ENCODE data around the gene DEFB129. TPM values are rescaled to one million over a fixed set of nuclear protein-coding genes. Genes with fewer than 3 reads are reported as not detected.
"Not testable (repeated sequence)": the region's sequence is repeated elsewhere in the genome, so short reads cannot be mapped to it uniquely, and the experiment has no call there.

The DEFB129 gene
- total RNA-seq, 4 donors from 2014 or later: not detected

DNA sequence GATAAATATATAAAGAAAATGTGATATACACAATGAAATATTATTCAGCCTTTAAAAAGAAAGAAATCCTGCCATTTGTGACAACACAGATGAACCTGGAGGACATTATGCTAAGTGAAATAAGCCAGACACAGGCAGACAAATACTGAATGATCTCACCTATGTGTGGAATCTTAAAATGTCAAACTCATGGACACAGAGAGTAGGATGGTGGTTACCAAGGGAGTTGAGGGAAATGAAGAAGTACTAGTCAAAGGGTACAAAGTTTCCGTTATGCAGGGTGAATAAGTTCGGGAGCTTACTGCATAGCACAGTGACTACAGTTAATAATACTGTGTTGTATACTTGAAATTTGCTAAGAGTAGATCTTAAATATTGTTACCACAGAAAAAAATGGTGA, 15.8 kb downstream of the DEFB129 start:
- intact Hi-C loops (cut with DNase I; ENCODE audit: low total_unique reads): no loop called here
- TF ChIP-seq, protein P1, sequence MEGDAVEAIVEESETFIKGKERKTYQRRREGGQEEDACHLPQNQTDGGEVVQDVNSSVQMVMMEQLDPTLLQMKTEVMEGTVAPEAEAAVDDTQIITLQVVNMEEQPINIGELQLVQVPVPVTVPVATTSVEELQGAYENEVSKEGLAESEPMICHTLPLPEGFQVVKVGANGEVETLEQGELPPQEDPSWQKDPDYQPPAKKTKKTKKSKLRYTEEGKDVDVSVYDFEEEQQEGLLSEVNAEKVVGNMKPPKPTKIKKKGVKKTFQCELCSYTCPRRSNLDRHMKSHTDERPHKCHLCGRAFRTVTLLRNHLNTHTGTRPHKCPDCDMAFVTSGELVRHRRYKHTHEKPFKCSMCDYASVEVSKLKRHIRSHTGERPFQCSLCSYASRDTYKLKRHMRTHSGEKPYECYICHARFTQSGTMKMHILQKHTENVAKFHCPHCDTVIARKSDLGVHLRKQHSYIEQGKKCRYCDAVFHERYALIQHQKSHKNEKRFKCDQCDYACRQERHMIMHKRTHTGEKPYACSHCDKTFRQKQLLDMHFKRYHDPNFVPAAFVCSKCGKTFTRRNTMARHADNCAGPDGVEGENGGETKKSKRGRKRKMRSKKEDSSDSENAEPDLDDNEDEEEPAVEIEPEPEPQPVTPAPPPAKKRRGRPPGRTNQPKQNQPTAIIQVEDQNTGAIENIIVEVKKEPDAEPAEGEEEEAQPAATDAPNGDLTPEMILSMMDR (IDR thresholded peaks at IDR 0.05): no peak
- no peak for TF ChIP-seq POLR2A (IDR thresholded peaks at IDR 0.05)
- TF ChIP-seq EP300 (IDR thresholded peaks at IDR 0.05; ENCODE audit: low read depth): no peak
- no peak for TF ChIP-seq POLR2AphosphoS5 (IDR thresholded peaks at IDR 0.05)
- Histone ChIP-seq H3K4me3 (no peak overlapping the region), H3K4me1 (no peaks in the 10 kb centered on the region), H3K36me3 (no peaks in the 10 kb centered on the region), H3K27ac (no peak overlapping the region), H3K27me3 (peaks cover 17% of the 10 kb centered on the region), H3K9me3 (no peaks in the 10 kb centered on the region)
- WGBS, 2 donors (ENCODE audit: low coverage in 1 of 2): 84 to 92% methylated on average over 2 of the region's 2 CpGs
- no peak for DNase-seq
- in situ Hi-C loops (cut with MboI; ENCODE audit: low pct_ligation_motif_present in 1 of 4, low pct_unique_long_range_greater_than_20kb in 1 of 4, low sequenced_read_pairs in 3 of 4): no loop called here

DNA sequence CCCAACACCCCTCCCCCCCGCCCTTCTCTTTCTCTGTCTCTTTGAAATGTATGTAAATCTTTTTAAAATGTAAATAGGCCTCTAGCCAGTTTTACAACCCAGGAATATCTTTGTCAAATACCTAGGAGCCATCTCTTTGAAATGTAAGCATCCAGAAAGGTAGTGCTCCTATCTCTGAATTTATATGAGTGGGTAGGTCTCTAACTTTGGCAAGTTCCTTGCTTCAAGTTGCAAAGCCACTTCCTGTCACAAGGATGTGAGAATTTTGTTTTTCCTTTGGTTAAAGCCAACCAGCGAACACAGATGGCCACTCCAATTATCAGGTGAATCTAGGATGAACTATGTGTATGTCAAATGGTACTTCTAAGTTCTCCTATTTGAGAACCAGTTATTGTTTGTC, 24.3 kb downstream of the DEFB129 start:
- no peaks in the 10 kb centered on the region for H3K9me3 ChIP-seq
- H3K36me3 ChIP-seq: no peaks in the 10 kb centered on the region
- TF ChIP-seq POLR2A (IDR thresholded peaks at IDR 0.05) (no peak), EP300 (IDR thresholded peaks at IDR 0.05; ENCODE audit: low read depth) (no peak), POLR2AphosphoS5 (IDR thresholded peaks at IDR 0.05) (no peak)
- TF ChIP-seq, protein P1 (IDR thresholded peaks at IDR 0.05): no peak
- H3K27ac ChIP-seq: no peak overlapping the region
- no peaks in the 10 kb centered on the region for H3K4me1 ChIP-seq
- in situ Hi-C loops (cut with MboI; ENCODE audit: low pct_ligation_motif_present in 1 of 4, low pct_unique_long_range_greater_than_20kb in 1 of 4, low sequenced_read_pairs in 3 of 4) (no loop called here), intact Hi-C loops (cut with DNase I; ENCODE audit: low total_unique reads) (no loop called here)
- DNase-seq: no peak
- WGBS, 2 donors (ENCODE audit: low coverage in 1 of 2): 33 to 55% methylated on average over 1 to 2 of the region's 2 CpGs
- peaks cover 8% of the 10 kb centered on the region for H3K27me3 ChIP-seq
- no peak overlapping the region for H3K4me3 ChIP-seq

GRCh38 chr20:252801-253200, 25.7 kb downstream of the DEFB129 start:
- Histone ChIP-seq H3K4me3 (no peak overlapping the region), H3K9me3 (no peaks in the 10 kb centered on the region), H3K4me1 (no peaks in the 10 kb centered on the region), H3K27me3 (peaks cover 11% of the 10 kb centered on the region), H3K27ac (no peak overlapping the region), H3K36me3 (no peaks in the 10 kb centered on the region)
- TF ChIP-seq POLR2AphosphoS5 (IDR thresholded peaks at IDR 0.05) (no peak), EP300 (IDR thresholded peaks at IDR 0.05; ENCODE audit: low read depth) (no peak), POLR2A (IDR thresholded peaks at IDR 0.05) (no peak)
- TF ChIP-seq, protein P1 (IDR thresholded peaks at IDR 0.05): no peak
- in situ Hi-C loops (cut with MboI; ENCODE audit: low pct_ligation_motif_present in 1 of 4, low pct_unique_long_range_greater_than_20kb in 1 of 4, low sequenced_read_pairs in 3 of 4): no loop called here
- no peak for DNase-seq
- intact Hi-C loops (cut with DNase I; ENCODE audit: low total_unique reads): no loop called here
- 66 to 80% methylated on average over 2 of the region's 2 CpGs for WGBS, 2 donors (ENCODE audit: low coverage in 1 of 2)

GRCh38 chr20:253447-253846, 26.4 kb downstream of the DEFB129 start:
- in situ Hi-C loops (cut with MboI; ENCODE audit: low pct_ligation_motif_present in 1 of 4, low pct_unique_long_range_greater_than_20kb in 1 of 4, low sequenced_read_pairs in 3 of 4); H3K27ac ChIP-seq; H3K9me3 ChIP-seq; intact Hi-C loops (cut with DNase I; ENCODE audit: low total_unique reads); H3K4me1 ChIP-seq; H3K4me3 ChIP-seq; H3K36me3 ChIP-seq; DNase-seq: not testable (repeated sequence)
- H3K27me3 ChIP-seq: peaks cover 11% of the 10 kb centered on the region
- 48 to 63% methylated on average over 3 to 6 of the region's 6 CpGs for WGBS, 2 donors (ENCODE audit: low coverage in 1 of 2)

DNA sequence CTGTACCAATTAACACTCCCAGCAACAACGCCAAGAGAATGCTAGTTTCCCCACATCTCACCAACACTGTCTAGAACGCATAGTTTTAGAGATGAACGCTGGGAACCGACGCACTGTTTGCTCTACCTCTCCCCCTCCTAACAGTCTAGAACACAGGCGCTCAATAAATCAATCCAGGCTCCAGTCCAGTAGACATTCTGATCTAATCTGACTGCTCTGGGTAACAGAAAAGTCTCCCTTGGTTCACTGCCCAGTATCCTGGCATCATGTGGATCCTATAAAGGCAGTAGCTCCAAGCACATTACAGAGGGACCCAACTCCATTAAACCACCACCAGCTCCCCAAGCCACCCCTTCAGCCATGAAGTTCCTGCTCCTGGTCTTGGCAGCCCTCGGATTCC, 30.4 kb downstream of the DEFB129 start, which contains the start of gene DEFB132:
Gene DEFB132, plus strand, starts transcription at position 306 of the 400 bp plus-strand sequence. Its CDS starts 55 bp downstream, at position 361.
- Histone ChIP-seq H3K9me3 (no peaks in the 10 kb centered on the region), H3K27me3 (peaks cover 6% of the 10 kb centered on the region), H3K4me3 (no peak within 1 kb of the TSS), H3K36me3 (no peaks in the 10 kb centered on the region), H3K27ac (no peak within 1 kb of the TSS), H3K4me1 (no peaks in the 10 kb centered on the region)
- intact Hi-C loops (cut with DNase I; ENCODE audit: low total_unique reads): loop anchor here (5.0 kb wide), 1 partner anchor 50 kb away; no protein-coding TSS in a partner anchor
- TF ChIP-seq, protein P1 (IDR thresholded peaks at IDR 0.05): no peak
- no peak for TF ChIP-seq POLR2A (IDR thresholded peaks at IDR 0.05)
- TF ChIP-seq EP300 (IDR thresholded peaks at IDR 0.05; ENCODE audit: low read depth): no peak
- TF ChIP-seq POLR2AphosphoS5 (IDR thresholded peaks at IDR 0.05): no peak
- in situ Hi-C loops (cut with MboI; ENCODE audit: low pct_ligation_motif_present in 1 of 4, low pct_unique_long_range_greater_than_20kb in 1 of 4, low sequenced_read_pairs in 3 of 4): no loop called here
- no peak for DNase-seq
- 73 to 78% methylated on average over 6 to 7 of the region's 7 CpGs for whole genome bisulfite sequencing, 2 donors (ENCODE audit: low coverage in 1 of 2)

All from transverse colon (tissue), 4 donors.